Measurements from ENCODE around the gene CLUH.

CLUH gene, protein sequence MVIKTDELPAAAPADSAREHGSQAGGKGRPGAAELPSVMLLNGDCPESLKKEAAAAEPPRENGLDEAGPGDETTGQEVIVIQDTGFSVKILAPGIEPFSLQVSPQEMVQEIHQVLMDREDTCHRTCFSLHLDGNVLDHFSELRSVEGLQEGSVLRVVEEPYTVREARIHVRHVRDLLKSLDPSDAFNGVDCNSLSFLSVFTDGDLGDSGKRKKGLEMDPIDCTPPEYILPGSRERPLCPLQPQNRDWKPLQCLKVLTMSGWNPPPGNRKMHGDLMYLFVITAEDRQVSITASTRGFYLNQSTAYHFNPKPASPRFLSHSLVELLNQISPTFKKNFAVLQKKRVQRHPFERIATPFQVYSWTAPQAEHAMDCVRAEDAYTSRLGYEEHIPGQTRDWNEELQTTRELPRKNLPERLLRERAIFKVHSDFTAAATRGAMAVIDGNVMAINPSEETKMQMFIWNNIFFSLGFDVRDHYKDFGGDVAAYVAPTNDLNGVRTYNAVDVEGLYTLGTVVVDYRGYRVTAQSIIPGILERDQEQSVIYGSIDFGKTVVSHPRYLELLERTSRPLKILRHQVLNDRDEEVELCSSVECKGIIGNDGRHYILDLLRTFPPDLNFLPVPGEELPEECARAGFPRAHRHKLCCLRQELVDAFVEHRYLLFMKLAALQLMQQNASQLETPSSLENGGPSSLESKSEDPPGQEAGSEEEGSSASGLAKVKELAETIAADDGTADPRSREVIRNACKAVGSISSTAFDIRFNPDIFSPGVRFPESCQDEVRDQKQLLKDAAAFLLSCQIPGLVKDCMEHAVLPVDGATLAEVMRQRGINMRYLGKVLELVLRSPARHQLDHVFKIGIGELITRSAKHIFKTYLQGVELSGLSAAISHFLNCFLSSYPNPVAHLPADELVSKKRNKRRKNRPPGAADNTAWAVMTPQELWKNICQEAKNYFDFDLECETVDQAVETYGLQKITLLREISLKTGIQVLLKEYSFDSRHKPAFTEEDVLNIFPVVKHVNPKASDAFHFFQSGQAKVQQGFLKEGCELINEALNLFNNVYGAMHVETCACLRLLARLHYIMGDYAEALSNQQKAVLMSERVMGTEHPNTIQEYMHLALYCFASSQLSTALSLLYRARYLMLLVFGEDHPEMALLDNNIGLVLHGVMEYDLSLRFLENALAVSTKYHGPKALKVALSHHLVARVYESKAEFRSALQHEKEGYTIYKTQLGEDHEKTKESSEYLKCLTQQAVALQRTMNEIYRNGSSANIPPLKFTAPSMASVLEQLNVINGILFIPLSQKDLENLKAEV (N-terminal part only)

DNA sequence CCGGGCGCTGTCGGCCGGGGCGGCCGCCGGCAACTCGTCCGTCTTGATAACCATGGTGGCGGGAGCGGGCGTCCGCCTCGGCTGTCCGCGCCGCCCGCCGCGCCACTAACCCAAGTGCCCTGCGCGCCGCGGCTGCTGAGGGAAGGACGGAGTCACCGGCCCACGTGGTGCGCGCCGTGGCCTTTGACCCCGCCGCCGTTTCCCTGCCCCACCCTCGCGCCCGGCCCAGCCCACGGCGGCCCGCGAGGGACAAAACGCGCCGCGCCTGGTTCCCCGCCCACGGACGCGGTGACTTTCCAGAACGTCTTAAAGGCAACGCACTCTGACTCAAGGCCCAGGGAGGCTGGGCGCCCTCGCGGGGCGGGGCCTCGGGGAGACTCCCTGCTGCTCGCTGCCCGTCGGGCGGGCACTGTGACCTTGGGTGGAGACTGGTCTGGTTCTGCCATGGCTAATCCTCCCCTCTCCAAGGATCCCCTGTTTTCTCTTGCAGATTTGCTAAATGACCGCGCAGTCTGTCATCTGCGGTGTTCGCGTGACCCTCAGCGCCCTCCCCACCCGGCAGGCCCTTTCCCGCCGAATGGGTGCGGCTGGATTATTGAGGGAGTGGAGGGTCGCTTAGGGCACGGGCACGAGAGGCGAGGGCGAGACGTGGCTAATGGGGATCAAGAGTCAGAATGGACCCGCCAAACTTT lies at the start of gene CLUH:
TSS of gene CLUH (minus strand) at position 157 of the 692 bp plus-strand sequence. CDS start at position 54, 103 bp downstream.
- DNase-seq (ENCODE audit: extremely low spot score, insufficient read length, low read depth) (peak; percentile 99), FAIRE-seq (peak; percentile 99)

DNA sequence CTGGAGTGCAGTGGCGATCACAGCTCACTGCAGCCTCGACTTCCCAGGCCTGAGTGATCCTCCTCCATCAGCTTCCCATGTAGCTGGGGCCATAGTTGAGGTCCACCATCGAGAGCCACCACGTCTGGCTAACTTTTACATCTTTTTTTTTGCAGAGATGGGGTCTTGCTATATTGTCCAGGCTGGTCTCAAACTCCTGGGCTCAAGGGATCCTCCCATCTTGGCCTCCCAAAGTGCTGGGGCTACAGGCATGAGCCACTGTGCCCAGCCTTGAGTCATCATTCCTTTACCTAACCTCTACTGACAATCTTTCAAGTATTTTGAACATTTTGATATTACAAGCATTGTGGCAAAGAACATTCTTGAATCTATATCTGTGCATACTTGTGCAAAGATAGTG lies 47.3 kb upstream of the CLUH start:
- no peak for FAIRE-seq
- DNase-seq (ENCODE audit: extremely low spot score, insufficient read length, low read depth): no peak

DNA sequence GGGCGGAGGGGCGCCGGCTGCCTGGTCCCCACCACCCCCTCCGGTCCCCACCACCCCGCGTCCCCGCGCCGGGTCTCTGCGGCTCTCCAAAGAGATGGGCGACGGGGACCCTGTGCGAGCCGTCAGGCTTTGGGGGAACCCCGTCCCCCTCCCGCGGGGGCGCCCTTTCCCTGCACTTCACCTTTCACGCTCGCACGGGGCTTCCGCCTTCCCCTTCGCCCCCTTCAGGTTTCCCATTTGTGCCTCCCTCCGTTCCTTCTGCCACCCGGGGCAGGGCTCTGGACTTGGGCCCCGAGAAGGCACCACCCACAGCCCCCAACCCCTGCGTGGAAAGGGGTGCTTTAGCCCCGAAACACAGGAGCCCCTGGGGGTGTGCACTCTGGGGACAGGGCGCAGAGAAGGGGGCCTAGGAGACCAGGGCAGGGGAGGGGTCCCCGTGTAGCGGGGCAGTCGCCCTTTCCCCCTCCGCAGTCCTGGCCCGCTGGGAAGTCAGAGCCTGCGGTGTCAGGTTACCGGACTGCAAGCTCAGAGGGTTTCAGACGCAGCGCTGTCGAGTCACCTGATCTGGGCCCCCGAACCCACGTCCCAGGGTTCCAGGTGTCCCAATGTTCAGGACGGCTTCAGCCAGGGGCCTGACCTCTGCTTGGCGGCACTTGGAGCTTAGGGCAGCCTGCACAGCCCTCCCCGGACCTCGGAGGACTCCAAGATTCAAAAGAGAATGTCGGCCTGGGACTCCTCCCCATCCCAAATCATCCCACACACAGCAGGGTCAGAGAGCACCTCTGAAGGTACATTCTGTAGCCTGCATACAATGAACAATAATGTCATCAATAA lies 44.5 kb upstream of the CLUH start:
- FAIRE-seq: no peak
- no peak for DNase-seq (ENCODE audit: extremely low spot score, insufficient read length, low read depth)

DNA sequence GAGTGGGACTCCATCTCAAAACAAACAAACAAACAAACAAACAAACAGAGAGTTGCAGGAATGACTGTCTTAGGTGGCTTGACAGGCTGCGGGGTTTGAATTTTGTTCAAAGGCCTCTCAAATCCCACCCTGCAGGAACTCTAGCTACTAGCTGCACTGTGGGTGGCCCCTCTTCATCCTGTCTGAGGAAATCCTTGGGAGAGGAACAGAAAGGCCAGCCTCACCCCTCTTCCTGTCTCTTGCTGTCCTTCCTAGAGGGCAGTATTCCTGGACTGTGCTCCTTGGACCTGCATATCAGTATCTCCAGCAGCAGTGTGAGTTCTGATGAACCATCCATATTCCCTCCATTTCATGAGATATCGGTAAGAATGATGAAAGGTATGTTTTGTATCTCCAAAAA lies 39.9 kb upstream of the CLUH start:
- DNase-seq (ENCODE audit: extremely low spot score, insufficient read length, low read depth): no peak
- FAIRE-seq: no peak

DNA sequence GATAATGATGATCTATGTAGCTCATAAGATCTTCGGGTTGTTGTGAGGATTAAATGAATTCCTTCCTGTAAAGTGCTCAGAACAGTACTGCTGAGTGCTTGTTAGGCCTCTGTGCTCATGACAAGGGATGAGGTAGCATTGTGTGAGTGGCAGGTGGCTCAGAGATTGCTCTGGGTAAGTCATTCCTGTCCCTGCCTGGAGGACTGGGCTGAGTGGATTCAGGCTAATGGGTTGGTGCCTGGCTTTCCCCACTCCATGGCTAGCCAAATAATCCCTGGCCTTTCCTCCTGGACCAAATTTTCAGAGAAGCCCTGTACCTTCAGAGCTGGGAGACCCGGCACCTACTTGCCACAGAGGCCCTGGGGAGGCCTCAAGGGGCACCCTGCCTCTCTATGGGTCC lies 39.2 kb upstream of the CLUH start:
- FAIRE-seq (no peak), DNase-seq (ENCODE audit: extremely low spot score, insufficient read length, low read depth) (no peak)

DNA sequence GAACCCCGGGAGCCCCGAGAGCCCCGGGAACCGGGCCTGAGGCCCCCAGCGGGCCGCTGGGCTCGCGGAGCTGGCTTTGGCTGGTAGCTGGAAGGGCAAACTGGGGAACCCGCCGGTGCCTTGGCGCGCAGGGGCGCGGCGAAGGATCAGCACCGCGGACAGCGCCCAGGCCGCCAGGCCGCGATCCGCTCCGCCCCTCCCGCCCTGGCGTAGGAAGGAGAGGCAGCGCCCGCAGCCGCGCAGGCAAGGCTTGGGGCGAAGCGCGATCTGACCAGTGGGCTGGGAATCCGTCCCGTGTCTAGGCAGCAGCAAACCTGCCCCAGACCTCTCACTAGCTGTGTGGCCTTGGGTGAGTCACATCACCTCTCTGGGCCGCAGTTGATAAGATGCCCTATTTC lies 38.2 kb upstream of the CLUH start:
- FAIRE-seq (peak; percentile 70), DNase-seq (ENCODE audit: extremely low spot score, insufficient read length, low read depth) (peak; percentile 75)

DNA sequence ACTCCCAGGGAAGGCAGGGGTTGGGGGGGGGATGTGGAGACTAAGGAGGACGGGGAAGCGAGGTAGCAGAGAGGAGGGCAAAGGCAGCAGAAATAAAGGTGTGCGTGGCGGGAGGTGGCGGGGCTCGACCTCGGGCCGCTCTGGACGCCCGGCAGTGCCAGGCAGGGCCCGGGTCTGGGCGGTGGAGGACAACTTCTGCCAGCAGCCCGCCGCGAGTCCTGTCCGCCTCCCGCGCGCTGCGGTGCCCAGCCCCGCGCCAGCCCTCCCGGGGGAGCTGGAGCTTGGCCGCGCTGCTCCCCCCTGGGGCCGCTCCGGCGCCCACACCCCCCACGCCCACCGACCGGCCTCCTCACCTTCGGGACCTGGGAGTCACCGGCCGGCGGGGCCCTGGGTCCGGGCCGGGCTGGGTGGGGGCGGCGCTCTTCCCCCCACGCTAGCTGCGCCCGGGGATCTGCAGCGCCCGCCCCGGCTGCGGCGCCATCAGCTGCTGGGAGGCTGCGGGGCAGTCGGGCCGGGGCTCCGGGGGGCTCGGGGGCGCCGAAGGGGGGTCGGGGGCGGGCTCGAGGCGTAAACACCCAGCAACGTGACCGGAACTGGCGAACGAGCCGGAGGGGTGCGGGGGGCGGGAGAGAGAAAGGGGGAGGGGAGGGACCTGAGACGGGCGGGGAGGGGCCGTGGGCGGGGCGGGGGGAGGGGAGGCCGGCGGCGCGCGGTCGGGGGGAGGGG lies 37.7 kb upstream of the CLUH start, which contains the start of gene CCDC92B:
TSS of gene CCDC92B (minus strand) at position 595 of the 726 bp plus-strand sequence. CDS start 14,507 bp downstream, outside the sequence.
- FAIRE-seq (no peak), DNase-seq (ENCODE audit: extremely low spot score, insufficient read length, low read depth) (no peak)

DNA sequence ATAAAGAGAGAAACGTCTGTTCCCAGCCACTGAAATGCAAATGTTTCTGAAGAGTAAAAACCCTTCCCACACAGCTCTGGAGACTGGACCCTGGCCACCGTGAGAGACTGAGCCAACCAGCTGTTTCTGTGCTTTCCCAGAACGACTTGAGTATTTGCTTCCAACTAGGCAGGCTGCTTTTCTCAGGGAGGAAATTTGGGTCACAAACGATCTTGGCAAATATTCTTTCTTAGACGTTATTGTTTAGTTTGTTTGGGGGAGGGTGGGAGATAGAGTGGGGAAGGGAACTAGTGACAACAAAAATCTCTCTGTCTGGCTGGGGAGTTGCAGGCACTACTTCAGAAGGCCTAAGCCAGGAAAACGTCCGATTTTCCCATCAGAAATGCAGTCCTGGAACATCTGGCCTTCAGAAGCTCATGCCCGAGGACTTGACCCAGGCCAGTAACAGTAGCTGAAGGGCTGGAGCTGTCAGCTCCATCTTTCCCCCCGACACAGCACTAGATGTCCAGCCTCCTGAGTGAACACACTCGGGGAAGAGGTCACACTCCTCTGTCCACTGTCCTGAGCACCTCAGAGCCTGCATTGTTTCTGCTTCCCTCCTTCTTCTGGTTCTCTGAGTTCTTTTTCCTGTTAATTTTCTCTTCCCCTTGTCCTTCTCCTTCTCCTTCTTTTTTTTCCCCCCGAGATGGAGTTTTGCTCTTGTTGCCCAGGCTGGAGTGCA lies 33.9 kb upstream of the CLUH start:
- FAIRE-seq (no peak), DNase-seq (ENCODE audit: extremely low spot score, insufficient read length, low read depth) (no peak)

DNA sequence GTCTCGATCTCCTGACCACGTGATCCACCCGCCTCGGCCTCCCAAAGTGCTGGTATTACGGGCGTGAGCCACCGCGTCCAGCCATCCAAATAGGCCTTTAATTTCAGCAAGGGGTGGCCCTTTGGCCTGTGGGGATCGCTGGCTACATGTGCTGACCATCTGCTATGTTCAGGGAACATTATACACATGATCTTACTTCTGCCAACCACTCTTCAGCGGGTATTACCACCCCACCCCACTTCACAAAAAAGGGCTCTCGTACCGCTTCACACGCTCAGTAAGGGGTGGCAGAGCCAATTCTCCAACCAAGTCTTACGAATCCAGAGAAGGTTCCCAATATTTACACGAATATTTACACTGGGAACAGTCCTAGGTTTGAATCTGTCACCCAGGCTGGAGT lies 26.1 kb upstream of the CLUH start:
- DNase-seq (ENCODE audit: extremely low spot score, insufficient read length, low read depth): no peak
- no peak for FAIRE-seq

DNA sequence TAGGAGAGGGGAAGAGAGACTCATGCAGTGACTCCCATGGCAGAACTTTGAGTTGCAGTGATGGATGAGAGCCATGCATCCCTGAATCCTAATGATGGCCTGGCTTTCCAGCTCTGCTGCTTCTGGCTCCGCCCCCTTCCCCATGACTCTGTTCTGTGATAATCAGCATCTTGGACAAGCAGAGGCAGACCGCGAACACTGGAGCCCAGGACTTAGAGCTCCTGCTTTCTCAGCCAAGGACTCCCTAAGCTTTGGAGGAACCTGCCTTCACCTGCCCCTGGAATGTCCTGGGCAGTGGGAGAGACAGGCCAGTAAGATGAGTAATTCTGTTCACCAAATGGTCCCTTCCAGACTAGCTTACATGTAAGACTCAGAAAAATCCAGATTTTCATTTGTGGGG lies 25.4 kb upstream of the CLUH start:
- DNase-seq (ENCODE audit: extremely low spot score, insufficient read length, low read depth) (no peak), FAIRE-seq (no peak)

DNA sequence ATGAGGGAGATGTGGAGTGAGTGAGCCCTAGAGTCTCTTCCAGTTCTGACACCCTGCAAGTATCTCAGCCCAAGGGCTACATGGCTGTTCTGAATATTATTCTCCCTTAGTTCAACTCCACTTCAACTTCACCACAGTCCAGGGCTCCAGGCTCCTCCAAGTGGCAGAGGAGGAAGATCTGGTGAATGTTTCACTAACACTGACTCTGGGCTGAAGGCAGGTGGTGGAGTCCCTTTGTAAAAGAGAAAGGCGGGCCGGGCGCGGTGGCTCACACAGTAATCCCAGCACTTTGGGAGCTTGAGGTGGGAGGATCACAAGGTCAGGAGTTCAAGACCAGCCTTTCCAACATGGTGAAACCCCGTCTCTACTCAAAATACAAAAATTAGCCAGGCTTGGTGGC lies 24.3 kb upstream of the CLUH start:
- FAIRE-seq (no peak), DNase-seq (ENCODE audit: extremely low spot score, insufficient read length, low read depth) (no peak)

DNA sequence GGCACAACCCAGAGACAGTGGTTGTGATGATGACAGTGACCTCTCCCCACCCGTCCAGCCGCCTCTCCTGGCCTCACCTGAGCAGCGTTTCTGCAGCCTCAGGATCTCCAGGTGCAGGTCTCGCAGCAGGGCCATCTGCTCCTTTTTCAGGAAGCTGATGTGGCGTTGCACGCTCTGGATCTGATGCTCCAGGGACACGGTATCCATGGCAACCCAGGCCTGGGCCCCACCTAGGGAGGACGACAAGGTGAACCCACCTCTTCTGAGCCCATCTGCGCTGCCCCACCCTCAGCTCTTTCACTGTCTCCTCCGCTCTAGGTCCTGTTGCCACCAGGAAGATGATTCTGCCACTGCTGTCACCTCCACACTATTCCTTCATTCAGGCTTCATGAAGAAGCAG lies 23.4 kb upstream of the CLUH start:
- FAIRE-seq (no peak), DNase-seq (ENCODE audit: extremely low spot score, insufficient read length, low read depth) (no peak)

DNA sequence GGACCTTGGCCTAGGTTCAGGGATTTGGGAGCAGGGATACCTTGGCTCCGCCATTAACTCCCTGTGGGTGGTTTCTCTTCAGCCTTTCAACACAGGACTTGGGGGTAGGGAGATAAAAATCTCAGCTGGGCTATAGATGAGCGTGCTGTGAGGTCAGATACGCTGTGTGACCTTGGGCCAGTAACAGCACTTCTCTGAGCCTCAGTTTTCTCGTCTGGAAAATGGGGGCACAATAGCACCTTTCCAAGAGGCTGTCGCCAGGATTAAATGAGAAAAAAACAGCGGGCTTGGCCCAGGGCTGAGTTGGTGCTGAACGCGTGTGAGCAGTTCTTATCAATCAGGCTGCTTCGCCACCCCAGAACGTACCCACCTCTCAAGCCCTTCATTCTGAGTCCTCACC lies 20.2 kb upstream of the CLUH start:
- FAIRE-seq (no peak), DNase-seq (ENCODE audit: extremely low spot score, insufficient read length, low read depth) (no peak)

DNA sequence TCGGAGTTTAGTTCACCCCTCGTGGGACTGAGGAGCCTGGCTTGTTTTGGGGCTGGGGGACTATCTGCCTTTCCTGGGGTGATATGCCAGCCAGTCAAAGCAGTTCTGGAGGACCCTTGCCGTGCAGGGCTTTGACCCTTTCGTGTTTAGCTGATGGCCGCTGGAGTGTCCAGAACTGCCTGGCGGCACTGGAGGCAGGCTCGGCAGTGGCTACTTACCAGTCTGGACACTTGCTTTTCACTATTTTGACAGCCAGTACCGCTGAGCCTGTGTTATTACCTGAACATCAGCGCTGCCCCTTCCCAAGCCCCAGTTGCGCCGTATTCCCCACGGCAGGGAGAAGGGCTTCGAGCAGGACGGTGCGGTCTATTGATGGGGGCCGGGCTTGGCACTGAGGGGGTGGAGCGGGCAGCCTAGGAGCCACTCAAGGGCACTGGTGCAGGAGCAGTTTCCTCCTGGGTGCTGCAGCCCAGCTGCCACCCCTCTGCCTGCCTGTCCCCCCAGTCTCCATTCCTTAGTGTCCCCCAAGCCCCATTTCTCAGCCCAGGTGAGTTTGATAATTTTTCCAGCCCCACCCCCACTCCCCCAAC lies 19.3 kb upstream of the CLUH start:
- DNase-seq (ENCODE audit: extremely low spot score, insufficient read length, low read depth) (no peak), FAIRE-seq (no peak)

DNA sequence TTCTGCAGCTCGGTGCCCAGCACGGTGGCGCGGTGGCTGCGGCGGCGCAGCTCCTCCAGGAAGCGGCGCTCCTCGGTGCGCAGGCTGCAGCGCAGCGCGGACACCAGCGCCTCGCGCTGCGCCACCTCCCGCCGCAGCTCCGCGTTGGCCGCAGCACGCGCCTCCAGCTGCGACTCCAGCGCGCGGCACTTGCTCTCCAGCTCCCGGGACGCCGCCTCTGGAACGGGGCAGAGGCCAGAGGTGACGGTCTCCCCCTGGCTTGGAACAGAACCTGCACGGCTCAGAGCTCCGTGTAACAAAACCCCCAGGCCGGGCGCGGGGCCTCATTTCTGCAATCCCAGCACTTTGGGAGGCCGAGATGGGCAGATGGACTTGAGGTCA lies 13.2 kb upstream of the CLUH start:
- DNase-seq (ENCODE audit: extremely low spot score, insufficient read length, low read depth): no peak

DNA sequence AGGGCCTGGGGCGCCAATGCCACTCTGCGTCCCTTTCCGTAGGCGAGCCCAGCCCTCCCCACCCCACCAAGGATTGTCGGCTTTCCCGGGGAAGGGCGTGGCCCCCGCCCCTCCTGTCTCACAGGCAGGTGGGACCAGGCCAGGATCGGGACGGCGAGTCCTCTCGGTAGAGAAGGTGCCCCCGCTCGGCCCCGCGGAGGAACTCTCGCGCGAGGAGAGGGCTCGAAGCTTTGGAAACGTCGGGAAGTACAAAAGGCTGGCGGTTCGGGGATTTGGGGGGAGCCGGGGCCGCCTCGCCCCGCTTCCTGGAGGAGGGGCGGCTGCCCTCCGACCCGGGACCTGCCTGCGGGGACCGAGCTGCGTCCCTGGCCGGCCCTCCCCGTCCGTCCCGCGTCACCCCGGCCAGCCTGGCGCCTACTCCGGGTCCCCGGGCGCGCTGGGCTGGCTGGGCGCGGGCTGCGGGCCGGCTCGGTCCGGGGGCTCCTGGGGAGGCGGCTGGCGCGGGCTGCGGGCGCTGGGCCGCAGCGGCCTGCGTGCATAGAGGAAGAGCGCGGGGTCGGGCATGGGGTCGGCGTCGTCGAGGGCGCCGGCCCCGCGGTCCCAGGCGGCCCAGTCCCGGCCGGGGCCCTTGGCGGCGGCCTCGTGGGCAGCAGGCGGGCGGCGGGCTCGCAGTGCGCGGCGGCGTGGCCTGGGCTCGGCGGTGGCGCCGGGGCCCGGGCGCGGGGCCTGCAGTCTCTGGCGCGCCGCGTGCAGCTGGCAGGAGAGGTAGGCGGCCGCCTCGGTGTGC lies 12.6 kb upstream of the CLUH start:
- FAIRE-seq (no peak), DNase-seq (ENCODE audit: extremely low spot score, insufficient read length, low read depth) (no peak)

More for the DNA sequence above, 13.2 kb upstream of the CLUH start:
- no peak for FAIRE-seq
